GM12878 (cell line): ENCODE data around the gene ARPC1A. TPM values are rescaled to one million over a fixed set of nuclear protein-coding genes. Genes with fewer than 3 reads are reported as not detected.

Experiments used
- ATAC-seq: fragments of 200-7000 bp; cut with Tn5 transposase; 3 replicates; pipeline ENCODE4 v1.9.1; 2020; ENCODE audit warnings: mild to moderate bottlenecking, moderate library complexity
- BruUV-seq: library from RNA; stranded (reverse); fragments of 400-500 nt; replicated peaks from 2 replicates; lab custom pipeline; 2021; lab: Mats Ljungman, UMichigan
- CTCF ChIA-PET: fragments of 300-600 bp; sonication (Branson Sonifier 250); formaldehyde crosslinking; extraction: SDS; loops from one replicate; lab custom pipeline; 2021; ENCODE audit warnings: inconsistent platforms; lab: Yijun Ruan, JAX
- POLR2A ChIA-PET: fragments of 350-600 bp; formaldehyde crosslinking; extraction: SDS; loops from one replicate; lab custom pipeline; 2021; ENCODE audit warnings: inconsistent platforms; lab: Charles Lee
- RAD21 ChIA-PET: fragments of 300-600 bp; sonication (Branson Sonifier 250); formaldehyde crosslinking; loops from one replicate; lab custom pipeline; 2023; ENCODE audit warnings: antibody characterized with exemption; ENCODE audit not compliant: unreplicated experiment; lab: Charles Lee
- SMC1A ChIA-PET: fragments of 300-600 bp; sonication (Branson Sonifier 250); formaldehyde crosslinking; loops from one replicate; lab custom pipeline; 2023; ENCODE audit not compliant: unreplicated experiment, uncharacterized antibody; lab: Charles Lee
- DNase-seq: peaks from one replicate; pipeline ENCODE4 v3.0.0-alpha.2; 2011; ENCODE audit warnings: low read depth, low spot score
- FAIRE-seq: peaks from 3 replicates; lab custom pipeline; 2011; peaks lifted over from hg19 to GRCh38; lab: Jason Lieb, UNC
- H2AFZ ChIP-seq: 2 replicates; pipeline ENCODE4 v1.6.0; 2011; ENCODE audit warnings: low read depth, low read length, control low read depth; ENCODE audit not compliant: control insufficient read depth
- H3K27ac ChIP-seq: 2 replicates; pipeline ENCODE4 v1.5.1; 2011; ENCODE audit warnings: control low read depth; ENCODE audit not compliant: control insufficient read depth, insufficient read depth
- H3K27me3 ChIP-seq, 2 experiments: replicated peaks in 1 of 2; 2 replicates each; pipeline versions ENCODE4 v1.6.0 to v1.6.1; 2011; ENCODE audit warnings: low read length in 1 of 2; ENCODE audit not compliant: control insufficient read depth in 2 of 2, insufficient read depth in 2 of 2
- H3K36me3 ChIP-seq, 2 experiments: 2 replicates each; pipeline ENCODE4 v1.5.1; 2011; ENCODE audit warnings: low read length in 1 of 2; ENCODE audit not compliant: control insufficient read depth in 2 of 2, insufficient read depth in 2 of 2
- H3K4me1 ChIP-seq: 2 replicates; pipeline ENCODE4 v1.6.1; 2011; ENCODE audit warnings: mild to moderate bottlenecking, low read length, moderate library complexity, mixed read lengths; ENCODE audit not compliant: control insufficient read depth, insufficient read depth
- H3K4me2 ChIP-seq: 2 replicates; pipeline ENCODE4 v1.6.0; 2011; ENCODE audit warnings: control low read depth; ENCODE audit not compliant: control insufficient read depth, insufficient read depth
- H3K4me3 ChIP-seq: fragments of 200-600 bp; sonication (generic); 2 replicates; pipeline ENCODE4 v1.5.1; 2016
- H3K79me2 ChIP-seq: 2 replicates; pipeline ENCODE4 v1.6.0; 2011; ENCODE audit warnings: low read length; ENCODE audit not compliant: control insufficient read depth, insufficient read depth
- H3K9ac ChIP-seq: 2 replicates; pipeline ENCODE4 v1.8.0; 2011; ENCODE audit warnings: low read length, control low read depth, mixed read lengths; ENCODE audit not compliant: control insufficient read depth, insufficient read depth
- H3K9me3 ChIP-seq: replicated peaks from 3 replicates; pipeline ENCODE4 v1.5.1; 2011; ENCODE audit warnings: mild to moderate bottlenecking, low read length; ENCODE audit not compliant: control insufficient read depth, insufficient read depth
- H4K20me1 ChIP-seq: 2 replicates; pipeline ENCODE4 v1.6.0; 2011; ENCODE audit not compliant: control insufficient read depth, insufficient read depth
- ATF2 ChIP-seq: IDR thresholded peaks from 2 replicates; pipeline ENCODE4 v1.6.1; 2012; ENCODE audit warnings: low read length, inconsistent platforms
- BCL3 ChIP-seq: IDR thresholded peaks from 2 replicates; pipeline ENCODE4 v1.6.1; 2011; ENCODE audit warnings: borderline replicate concordance, low read depth, mild to moderate bottlenecking, moderate library complexity, low read length; ENCODE audit not compliant: insufficient read depth, poor library complexity, severe bottlenecking
- CEBPB ChIP-seq, 2 experiments: fragments of 150-350 bp in 1 of 2; IDR thresholded peaks; 2 replicates each; pipeline ENCODE4 v1.6.1; 2012 to 2014; ENCODE audit warnings: low read depth in 2 of 2, low read length in 2 of 2, borderline replicate concordance in 1 of 2, inconsistent platforms in 1 of 2
- CHD1 ChIP-seq: IDR thresholded peaks from 2 replicates; pipeline ENCODE4 v1.6.1; 2012; ENCODE audit warnings: low read depth, low read length, improper control_type of control experiment
- FOS ChIP-seq: IDR thresholded peaks from 3 replicates; pipeline ENCODE4 v1.6.1; 2011; ENCODE audit warnings: borderline replicate concordance; ENCODE audit not compliant: insufficient read length; ENCODE audit errors: extremely low read depth
- GATAD2B ChIP-seq: fragments of 450-650 bp; conservative IDR thresholded peaks from 2 replicates; pipeline ENCODE4 v1.6.1; 2017; ENCODE audit warnings: low read depth, mild to moderate bottlenecking, moderate library complexity
- HDAC2 ChIP-seq: fragments of 200-600 bp; sonication (generic); IDR thresholded peaks from 2 replicates; pipeline ENCODE4 v1.6.1; 2017
- IKZF2 ChIP-seq, 2 experiments: fragments of 450-650 bp; IDR thresholded peaks; 2 replicates each; pipeline ENCODE4 v1.6.1; 2017; ENCODE audit warnings: mild to moderate bottlenecking in 2 of 2, moderate library complexity in 2 of 2
- MTA2 ChIP-seq: fragments of 450-650 bp; IDR thresholded peaks from 2 replicates; pipeline ENCODE4 v1.6.1; 2016; ENCODE audit warnings: low read depth, mild to moderate bottlenecking, moderate library complexity
- MYB ChIP-seq: fragments of 150-350 bp; IDR thresholded peaks from 2 replicates; pipeline ENCODE4 v1.6.1; 2014; ENCODE audit warnings: mild to moderate bottlenecking, low read depth, low read length, borderline replicate concordance
- PML ChIP-seq: IDR thresholded peaks from 2 replicates; pipeline ENCODE4 v1.6.1; 2012; ENCODE audit warnings: low read length, inconsistent platforms
- POLR2A ChIP-seq: IDR thresholded peaks from 2 replicates; pipeline ENCODE4 v1.6.1; 2011; ENCODE audit warnings: low read depth, mild to moderate bottlenecking, low read length
- POLR2AphosphoS5 ChIP-seq: IDR thresholded peaks from 2 replicates; pipeline ENCODE4 v1.6.1; 2011; ENCODE audit warnings: mild to moderate bottlenecking, low read length, inconsistent platforms
- RFX5 ChIP-seq: IDR thresholded peaks from 2 replicates; pipeline ENCODE4 v1.6.1; 2011; ENCODE audit warnings: low read depth, low read length, improper control_type of control experiment
- SMC3 ChIP-seq: IDR thresholded peaks from 2 replicates; pipeline ENCODE4 v1.6.1; 2011; ENCODE audit warnings: low read length, improper control_type of control experiment, borderline replicate concordance
- TARDBP ChIP-seq: IDR thresholded peaks from 2 replicates; pipeline ENCODE4 v1.6.1; 2016; ENCODE audit warnings: borderline replicate concordance
- WGBS: methylation state at CpG from one replicate; pipeline ENCODE4 v1.1.6; 2016; ENCODE audit warnings: low lambda C conversion rate; ENCODE audit not compliant: insufficient replicate concordance, insufficient coverage; ENCODE audit errors: missing lambda C conversion rate; 5-methylcytosine and 5-hydroxymethylcytosine counted together
- in situ Hi-C: fragments of 300-500 bp; cut with MboI; formaldehyde crosslinking; loops from 9 replicates; pipeline ENCODE4 v1.14.3; 2018; ENCODE audit warnings: mixed read lengths
- intact Hi-C: fragments of 100-400 bp; cut with micrococcal nuclease; formaldehyde crosslinking; loops from one replicate; pipeline ENCODE4 v1.14.2; 2022; ENCODE audit not compliant: unreplicated experiment
- polyA plus RNA-seq, 11 experiments: library from polyadenylated mRNA; depleted of rRNA in 4 of 11; unstranded in 6 of 11; stranded (reverse) in 5 of 11; fragments of >200 nt; fragmentation: Nextera tagmentation in 4 of 11; fragmentation: Illumina TruSeq in 1 of 11; extraction: Ambion mirVana in 4 of 11; extraction: Trizol in 1 of 11; gene quantifications; 1 replicate in 1 of 11; 2 replicates in 10 of 11; pipeline versions ENCODE4 v1.2.1 to v1.2.3, GENCODE V29; 2011 to 2016; ENCODE audit warnings: inconsistent platforms in 2 of 11, missing spikeins in 2 of 11, low read depth in 1 of 11
- total RNA-seq, 4 experiments: library from RNA; depleted of rRNA in 3 of 4; stranded (reverse); fragments of >200 nt in 3 of 4; fragmentation: Illumina TruSeq in 1 of 4; extraction: Trizol in 1 of 4; gene quantifications; 2 replicates each; pipeline versions ENCODE4 v1.2.1 to v1.2.3, GENCODE V29; 2013 to 2021
- TF ChIP-seq, protein P1 (sequence below): fragments of 450-650 bp; formaldehyde crosslinking; IDR thresholded peaks from 2 replicates; pipeline ENCODE4 v1.4.0; 2020; ENCODE audit warnings: mild to moderate bottlenecking, moderate library complexity

The ARPC1A gene
- total and polyA plus RNA-seq, 10 of the 15 experiments (the other 5 are each of a cell fraction or from before 2014, with no cell fraction given): 42.3 to 152 (median 72.1) TPM

DNA sequence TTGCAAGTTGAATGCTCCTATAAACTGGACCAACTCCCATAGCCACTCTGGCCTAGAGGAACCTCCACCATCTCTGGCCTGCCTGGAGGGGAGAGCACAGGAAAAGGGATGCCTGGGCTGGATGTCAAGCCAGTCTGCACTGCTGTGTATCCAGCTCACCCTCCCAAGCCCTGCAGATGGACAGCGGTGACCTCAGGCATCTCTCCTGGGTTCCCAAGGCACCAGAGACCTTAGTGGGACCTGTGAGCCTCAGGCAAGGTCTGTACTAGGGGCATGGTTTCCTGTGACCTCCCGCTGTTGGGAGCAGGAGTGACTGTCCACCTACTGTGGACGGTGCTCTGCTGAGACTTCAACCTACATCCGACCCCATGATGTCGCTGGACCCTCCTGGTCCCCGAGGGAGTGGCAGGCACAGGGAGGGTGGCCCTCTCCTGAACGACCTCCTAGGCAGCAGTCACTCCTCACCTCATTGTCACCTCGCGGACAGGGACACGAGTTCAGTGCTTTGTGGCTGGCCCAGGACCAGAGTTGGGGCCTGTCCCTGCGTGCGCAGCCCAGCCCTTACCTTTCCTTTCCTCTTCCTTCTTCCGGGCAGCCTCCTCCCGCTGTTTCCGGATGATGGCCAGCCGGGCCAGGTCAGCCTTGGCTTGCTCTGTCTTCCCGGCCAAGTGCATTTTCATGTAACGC is 71.7 kb downstream of the ARPC1A start:
- RAD21 ChIA-PET: no interaction called here
- H3K36me3 ChIP-seq: peaks cover 41 to 57% of the 10 kb centered on the region in 2 experiments
- no TSS peak for BruUV-seq
- CTCF ChIA-PET: interaction anchor here (1.5 kb wide), 1 partner anchor 10 kb away, joined by 7 read pairs; no protein-coding TSS in a partner anchor
- WGBS: 93% methylated on average over 18 of the region's 18 CpGs
- H2AFZ ChIP-seq: no peak overlapping the region
- H3K27me3 ChIP-seq: no peaks in the 10 kb centered on the region
- no peak overlapping the region for H3K4me3 ChIP-seq
- no peak overlapping the region for H3K27ac ChIP-seq
- no peaks in the 10 kb centered on the region for H3K9me3 ChIP-seq
- SMC1A ChIA-PET: no interaction called here
- POLR2A ChIA-PET: interaction anchor here (1.9 kb wide), 1 partner anchor 10 kb away, joined by 5 read pairs; no protein-coding TSS in a partner anchor
- FAIRE-seq: no peak
- intact Hi-C loops: no loop called here
- in situ Hi-C loops: no loop called here
- H3K9ac ChIP-seq: no peak overlapping the region
- H3K4me2 ChIP-seq: no peak overlapping the region
- no peak for ATAC-seq
- no peaks in the 10 kb centered on the region for H4K20me1 ChIP-seq
- no peak for DNase-seq
- H3K79me2 ChIP-seq: no peaks in the 10 kb centered on the region
- H3K4me1 ChIP-seq: no peaks in the 10 kb centered on the region
- TF ChIP-seq MYB: no peak
- no peak for TF ChIP-seq FOS
- 0 out of 2 replicates have a peak, but pooled peaks have one; percentile 39 for TF ChIP-seq TARDBP
- peak; percentile 63; the same call in 1 of the 2 replicates for TF ChIP-seq POLR2AphosphoS5
- TF ChIP-seq IKZF2 (IDR thresholded peaks at IDR 0.05): no peak
- peak; percentile 17; the same call in 1 of the 2 replicates for TF ChIP-seq PML
- TF ChIP-seq, protein P1, sequence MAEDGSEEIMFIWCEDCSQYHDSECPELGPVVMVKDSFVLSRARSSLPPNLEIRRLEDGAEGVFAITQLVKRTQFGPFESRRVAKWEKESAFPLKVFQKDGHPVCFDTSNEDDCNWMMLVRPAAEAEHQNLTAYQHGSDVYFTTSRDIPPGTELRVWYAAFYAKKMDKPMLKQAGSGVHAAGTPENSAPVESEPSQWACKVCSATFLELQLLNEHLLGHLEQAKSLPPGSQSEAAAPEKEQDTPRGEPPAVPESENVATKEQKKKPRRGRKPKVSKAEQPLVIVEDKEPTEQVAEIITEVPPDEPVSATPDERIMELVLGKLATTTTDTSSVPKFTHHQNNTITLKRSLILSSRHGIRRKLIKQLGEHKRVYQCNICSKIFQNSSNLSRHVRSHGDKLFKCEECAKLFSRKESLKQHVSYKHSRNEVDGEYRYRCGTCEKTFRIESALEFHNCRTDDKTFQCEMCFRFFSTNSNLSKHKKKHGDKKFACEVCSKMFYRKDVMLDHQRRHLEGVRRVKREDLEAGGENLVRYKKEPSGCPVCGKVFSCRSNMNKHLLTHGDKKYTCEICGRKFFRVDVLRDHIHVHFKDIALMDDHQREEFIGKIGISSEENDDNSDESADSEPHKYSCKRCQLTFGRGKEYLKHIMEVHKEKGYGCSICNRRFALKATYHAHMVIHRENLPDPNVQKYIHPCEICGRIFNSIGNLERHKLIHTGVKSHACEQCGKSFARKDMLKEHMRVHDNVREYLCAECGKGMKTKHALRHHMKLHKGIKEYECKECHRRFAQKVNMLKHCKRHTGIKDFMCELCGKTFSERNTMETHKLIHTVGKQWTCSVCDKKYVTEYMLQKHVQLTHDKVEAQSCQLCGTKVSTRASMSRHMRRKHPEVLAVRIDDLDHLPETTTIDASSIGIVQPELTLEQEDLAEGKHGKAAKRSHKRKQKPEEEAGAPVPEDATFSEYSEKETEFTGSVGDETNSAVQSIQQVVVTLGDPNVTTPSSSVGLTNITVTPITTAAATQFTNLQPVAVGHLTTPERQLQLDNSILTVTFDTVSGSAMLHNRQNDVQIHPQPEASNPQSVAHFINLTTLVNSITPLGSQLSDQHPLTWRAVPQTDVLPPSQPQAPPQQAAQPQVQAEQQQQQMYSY: no peak
- no peak for TF ChIP-seq MTA2
- TF ChIP-seq HDAC2: no peak
- no peak for TF ChIP-seq ATF2
- TF ChIP-seq BCL3: peak; percentile 74
- no peak for TF ChIP-seq CHD1
- no peak for TF ChIP-seq CEBPB (IDR thresholded peaks at IDR 0.05; ENCODE audit: borderline replicate concordance in 1 of 2, low read depth in 2 of 2, low read length in 2 of 2)
- TF ChIP-seq POLR2A: peak; percentile 77
- no peak for TF ChIP-seq GATAD2B
- TF ChIP-seq SMC3: no peak
- TF ChIP-seq RFX5: no peak
